HEK293 (cell line): ENCODE data around the gene ICAM3.

Source experiments
- ZBTB8A ChIP-seq: fragments of 450-650 bp; formaldehyde crosslinking; IDR thresholded peaks from 2 replicates; pipeline ENCODE4 v1.5.1; 2016; ENCODE audit warnings: missing biosample characterization, missing genetic modification characterization
- ZNF223 ChIP-seq: fragments of 450-650 bp; formaldehyde crosslinking; IDR thresholded peaks from 2 replicates; pipeline ENCODE4 v1.5.1; 2016; ENCODE audit warnings: missing biosample characterization, missing genetic modification characterization

DNA sequence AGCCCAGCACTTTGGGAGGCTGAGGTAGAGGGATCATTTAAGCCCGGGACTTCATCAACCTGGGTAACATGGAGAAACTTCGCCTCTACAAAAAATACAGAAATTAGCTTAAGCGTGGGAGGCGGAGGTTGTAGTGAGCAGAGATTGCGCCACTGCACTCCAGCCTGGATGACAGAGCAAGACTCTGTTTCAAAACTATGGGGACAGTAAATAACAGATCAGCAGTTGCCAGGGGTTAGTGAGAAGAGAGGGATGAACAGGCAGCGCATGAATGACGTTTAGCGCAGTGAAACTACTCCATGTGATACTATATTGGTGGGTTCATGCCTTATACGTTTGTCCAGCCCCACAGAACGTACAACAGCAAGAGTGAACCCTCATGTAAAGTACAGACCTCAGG is 7.1 kb upstream of the ICAM3 start:
- TF ChIP-seq ZBTB8A (tag by site-specific recombination): no peak
- TF ChIP-seq ZNF223 (tag by site-specific recombination): no peak
